PFSK-1 (cell line): ENCODE measurements around the gene SVOPL.

Source experiments
- FOXP2 ChIP-seq: optimal IDR thresholded peaks from 2 replicates; pipeline ENCODE3; 2011; ENCODE audit warnings: borderline replicate concordance, control low read depth, inconsistent platforms; ENCODE audit not compliant: insufficient read depth; ENCODE audit errors: extremely low read length, extremely low read depth
- POLR2AphosphoS5 ChIP-seq: IDR thresholded peaks from 2 replicates; pipeline ENCODE4 v1.6.1; 2012; ENCODE audit warnings: low read depth, mild to moderate bottlenecking, control low read depth, low read length, moderate library complexity
- SIN3A ChIP-seq: IDR thresholded peaks from 2 replicates; pipeline ENCODE4 v1.6.1; 2012; ENCODE audit warnings: mild to moderate bottlenecking, low read length, moderate library complexity, borderline replicate concordance; ENCODE audit not compliant: insufficient read depth
- TAF1 ChIP-seq: IDR thresholded peaks from 2 replicates; pipeline ENCODE4 v1.6.1; 2012; ENCODE audit warnings: low read length, control low read depth, borderline replicate concordance; ENCODE audit not compliant: insufficient read depth
- TF ChIP-seq, protein P1 (sequence below), 2 experiments: IDR thresholded peaks; 2 replicates each; pipeline versions ENCODE4 v1.6.1 to v1.8.0; 2011 to 2012; ENCODE audit warnings: low read depth in 2 of 2, low read length in 2 of 2, control low read depth in 1 of 2, inconsistent platforms in 1 of 2, mild to moderate bottlenecking in 1 of 2, moderate library complexity in 1 of 2; ENCODE audit not compliant: insufficient read depth in 1 of 2

Gene SVOPL

GRCh38 chr7:138588986-138589385 is 112.2 kb downstream of the SVOPL start:
- TF ChIP-seq SIN3A (no peak), TAF1 (no peak), FOXP2 (no peak), POLR2AphosphoS5 (no peak)
- TF ChIP-seq, protein P1, sequence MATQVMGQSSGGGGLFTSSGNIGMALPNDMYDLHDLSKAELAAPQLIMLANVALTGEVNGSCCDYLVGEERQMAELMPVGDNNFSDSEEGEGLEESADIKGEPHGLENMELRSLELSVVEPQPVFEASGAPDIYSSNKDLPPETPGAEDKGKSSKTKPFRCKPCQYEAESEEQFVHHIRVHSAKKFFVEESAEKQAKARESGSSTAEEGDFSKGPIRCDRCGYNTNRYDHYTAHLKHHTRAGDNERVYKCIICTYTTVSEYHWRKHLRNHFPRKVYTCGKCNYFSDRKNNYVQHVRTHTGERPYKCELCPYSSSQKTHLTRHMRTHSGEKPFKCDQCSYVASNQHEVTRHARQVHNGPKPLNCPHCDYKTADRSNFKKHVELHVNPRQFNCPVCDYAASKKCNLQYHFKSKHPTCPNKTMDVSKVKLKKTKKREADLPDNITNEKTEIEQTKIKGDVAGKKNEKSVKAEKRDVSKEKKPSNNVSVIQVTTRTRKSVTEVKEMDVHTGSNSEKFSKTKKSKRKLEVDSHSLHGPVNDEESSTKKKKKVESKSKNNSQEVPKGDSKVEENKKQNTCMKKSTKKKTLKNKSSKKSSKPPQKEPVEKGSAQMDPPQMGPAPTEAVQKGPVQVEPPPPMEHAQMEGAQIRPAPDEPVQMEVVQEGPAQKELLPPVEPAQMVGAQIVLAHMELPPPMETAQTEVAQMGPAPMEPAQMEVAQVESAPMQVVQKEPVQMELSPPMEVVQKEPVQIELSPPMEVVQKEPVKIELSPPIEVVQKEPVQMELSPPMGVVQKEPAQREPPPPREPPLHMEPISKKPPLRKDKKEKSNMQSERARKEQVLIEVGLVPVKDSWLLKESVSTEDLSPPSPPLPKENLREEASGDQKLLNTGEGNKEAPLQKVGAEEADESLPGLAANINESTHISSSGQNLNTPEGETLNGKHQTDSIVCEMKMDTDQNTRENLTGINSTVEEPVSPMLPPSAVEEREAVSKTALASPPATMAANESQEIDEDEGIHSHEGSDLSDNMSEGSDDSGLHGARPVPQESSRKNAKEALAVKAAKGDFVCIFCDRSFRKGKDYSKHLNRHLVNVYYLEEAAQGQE (IDR thresholded peaks at IDR 0.05; ENCODE audit: insufficient read depth in 1 of 2, low read depth in 2 of 2, low read length in 2 of 2), result no peak

GRCh38 chr7:138587485-138587884 is 113.7 kb downstream of the SVOPL start:
- no peak for TF ChIP-seq TAF1
- TF ChIP-seq, protein P1 (IDR thresholded peaks at IDR 0.05; ENCODE audit: insufficient read depth in 1 of 2, low read depth in 2 of 2, low read length in 2 of 2), result no peak
- no peak for TF ChIP-seq SIN3A
- TF ChIP-seq POLR2AphosphoS5, result no peak
- no peak for TF ChIP-seq FOXP2

DNA sequence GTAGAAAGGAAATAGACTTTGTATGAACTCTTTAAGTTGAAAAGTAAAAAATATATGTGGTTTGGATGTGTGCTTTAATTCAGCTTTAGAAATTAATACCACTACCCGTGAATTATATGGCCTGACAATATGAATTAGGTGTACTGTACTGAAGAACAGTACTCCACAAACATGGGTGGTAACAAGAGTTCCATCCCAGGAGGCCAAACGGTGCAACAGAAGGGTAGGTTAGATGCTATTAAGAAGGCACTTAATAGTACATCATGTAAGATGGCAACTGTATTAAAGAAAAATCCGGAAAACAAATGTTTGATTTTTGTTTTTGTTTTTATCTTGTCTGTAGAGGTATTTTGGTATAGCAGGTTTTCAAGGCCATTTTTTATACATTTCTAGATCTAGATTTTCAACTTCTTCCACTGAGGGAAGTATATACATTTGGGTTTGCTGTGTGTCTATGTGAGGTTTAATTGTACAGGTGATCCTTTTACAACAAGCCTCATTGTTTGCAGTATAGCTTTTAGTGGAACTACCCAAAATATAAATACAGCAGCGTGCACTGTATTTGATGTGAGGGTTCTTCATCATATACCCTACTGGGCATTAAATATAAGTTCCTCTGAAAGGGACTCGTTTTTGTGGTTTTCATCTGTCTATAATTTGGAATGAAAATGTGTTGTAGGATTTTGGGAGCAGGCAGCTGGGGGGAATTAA is 115.7 kb downstream of the SVOPL start:
- no peak for TF ChIP-seq POLR2AphosphoS5
- TF ChIP-seq, protein P1 (IDR thresholded peaks at IDR 0.05; ENCODE audit: insufficient read depth in 1 of 2, low read depth in 2 of 2, low read length in 2 of 2), result no peak
- TF ChIP-seq FOXP2, result no peak
- TF ChIP-seq TAF1, result no peak
- no peak for TF ChIP-seq SIN3A

DNA sequence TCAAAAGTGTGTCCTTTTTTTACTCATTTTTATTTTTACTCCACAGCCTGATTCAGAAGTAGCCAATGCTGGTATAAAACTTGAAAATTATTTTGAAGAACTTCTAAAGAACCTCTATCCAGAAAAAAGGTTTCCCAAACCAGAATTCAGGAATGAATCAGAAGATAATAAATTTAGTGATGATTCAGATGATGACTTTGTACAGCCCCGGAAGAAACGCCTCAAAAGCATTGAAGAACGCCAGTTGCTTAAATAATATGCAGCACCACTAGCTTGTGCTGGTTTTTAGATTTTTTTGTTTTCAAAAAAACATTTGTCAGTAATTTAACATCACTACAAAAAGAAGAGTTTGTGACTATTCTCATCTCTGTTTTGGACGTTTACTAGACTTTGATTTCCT is 116.5 kb downstream of the SVOPL start:
- TF ChIP-seq TAF1 (no peak), POLR2AphosphoS5 (no peak)
- TF ChIP-seq, protein P1 (IDR thresholded peaks at IDR 0.05; ENCODE audit: insufficient read depth in 1 of 2, low read depth in 2 of 2, low read length in 2 of 2), result no peak

DNA sequence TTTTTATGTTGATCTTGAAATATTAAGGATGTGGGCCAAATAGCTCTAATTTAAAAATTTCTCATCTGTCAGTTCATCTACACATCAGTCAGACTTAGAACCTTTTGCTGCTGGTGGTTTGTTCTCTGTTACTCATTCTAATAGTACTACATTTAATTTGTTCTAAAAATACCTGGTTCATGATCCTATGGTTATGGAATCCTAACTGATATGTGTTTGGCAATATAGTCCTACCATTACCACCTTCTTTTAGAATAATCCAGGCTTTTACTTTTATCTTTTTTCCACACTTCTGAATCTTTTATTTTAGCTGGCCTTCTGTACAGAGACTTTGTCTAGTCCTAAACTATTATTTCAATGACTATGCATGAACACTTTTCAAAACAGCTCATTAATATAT is 116.9 kb downstream of the SVOPL start:
- no peak for TF ChIP-seq TAF1
- TF ChIP-seq, protein P1 (IDR thresholded peaks at IDR 0.05; ENCODE audit: insufficient read depth in 1 of 2, low read depth in 2 of 2, low read length in 2 of 2), result no peak
- no peak for TF ChIP-seq FOXP2
- TF ChIP-seq SIN3A, result no peak
- TF ChIP-seq POLR2AphosphoS5, result no peak
